ENCODE results near the gene GPC5.

Gene GPC5

DNA sequence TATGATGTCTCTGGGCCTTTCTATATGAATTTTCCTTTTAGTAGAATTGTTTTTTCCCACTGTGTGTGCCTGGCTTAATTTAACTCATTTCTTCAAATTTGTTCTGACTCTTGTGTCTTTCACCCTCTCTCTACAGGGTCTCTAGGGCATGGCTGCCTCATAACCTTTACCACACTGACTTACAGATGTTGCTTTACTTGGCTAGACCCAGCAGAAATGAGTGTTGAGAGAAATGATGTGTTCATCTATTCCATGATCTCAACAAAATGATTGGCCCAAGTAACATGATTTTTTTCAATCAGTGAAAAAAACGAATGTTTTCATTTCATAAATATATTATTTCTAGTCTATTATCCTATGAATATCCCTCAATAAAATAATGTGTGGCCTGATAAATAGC is 195.0 kb downstream of the GPC5 start:
- TF ChIP-seq, protein P1, sequence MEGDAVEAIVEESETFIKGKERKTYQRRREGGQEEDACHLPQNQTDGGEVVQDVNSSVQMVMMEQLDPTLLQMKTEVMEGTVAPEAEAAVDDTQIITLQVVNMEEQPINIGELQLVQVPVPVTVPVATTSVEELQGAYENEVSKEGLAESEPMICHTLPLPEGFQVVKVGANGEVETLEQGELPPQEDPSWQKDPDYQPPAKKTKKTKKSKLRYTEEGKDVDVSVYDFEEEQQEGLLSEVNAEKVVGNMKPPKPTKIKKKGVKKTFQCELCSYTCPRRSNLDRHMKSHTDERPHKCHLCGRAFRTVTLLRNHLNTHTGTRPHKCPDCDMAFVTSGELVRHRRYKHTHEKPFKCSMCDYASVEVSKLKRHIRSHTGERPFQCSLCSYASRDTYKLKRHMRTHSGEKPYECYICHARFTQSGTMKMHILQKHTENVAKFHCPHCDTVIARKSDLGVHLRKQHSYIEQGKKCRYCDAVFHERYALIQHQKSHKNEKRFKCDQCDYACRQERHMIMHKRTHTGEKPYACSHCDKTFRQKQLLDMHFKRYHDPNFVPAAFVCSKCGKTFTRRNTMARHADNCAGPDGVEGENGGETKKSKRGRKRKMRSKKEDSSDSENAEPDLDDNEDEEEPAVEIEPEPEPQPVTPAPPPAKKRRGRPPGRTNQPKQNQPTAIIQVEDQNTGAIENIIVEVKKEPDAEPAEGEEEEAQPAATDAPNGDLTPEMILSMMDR (conservative IDR thresholded peaks at IDR 0.05), result no peak

DNA sequence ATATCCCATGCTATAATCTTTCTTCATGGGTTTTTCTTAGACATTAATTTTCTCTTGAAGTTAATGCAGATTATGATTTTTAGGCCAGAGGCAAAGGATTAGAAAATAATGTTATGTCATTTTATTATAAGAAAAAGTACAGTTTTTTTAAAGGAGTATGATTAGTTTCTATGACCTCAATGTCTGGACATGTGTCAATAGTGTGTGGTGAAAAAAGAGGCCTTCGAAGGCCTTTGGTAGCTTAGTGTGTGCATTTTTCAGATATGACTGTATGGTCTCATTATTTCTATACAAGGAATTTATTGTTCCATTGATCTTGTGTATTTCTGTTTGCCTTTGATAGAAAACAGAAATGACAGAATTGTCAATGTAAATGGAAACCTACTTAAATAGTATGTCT is 195.6 kb downstream of the GPC5 start:
- H3K27ac ChIP-seq, result no peak overlapping the region
- TF ChIP-seq, protein P1 (conservative IDR thresholded peaks at IDR 0.05), result no peak

More for the DNA sequence above, 195.0 kb downstream of the GPC5 start:
- H3K27ac ChIP-seq, result no peak overlapping the region

DNA sequence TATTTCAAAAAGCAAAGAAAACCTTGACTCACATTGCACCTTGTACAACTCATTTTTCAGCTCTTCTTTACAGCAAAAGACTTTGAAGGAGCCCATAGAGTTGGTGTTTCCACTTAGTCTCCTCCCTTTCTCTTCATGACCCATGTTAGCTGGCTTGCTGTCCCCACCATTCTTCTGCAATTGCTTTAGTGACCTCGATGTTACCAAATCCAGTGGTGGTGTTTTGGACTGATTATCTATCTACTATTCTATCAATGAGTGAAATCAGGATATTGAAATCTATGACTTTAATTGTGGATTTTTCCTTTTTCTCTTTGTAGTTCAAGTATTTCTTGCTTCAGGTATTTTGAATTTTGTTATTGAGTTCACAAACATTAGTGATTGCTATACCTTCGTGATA is 197.3 kb downstream of the GPC5 start:
- TF ChIP-seq, protein P1 (conservative IDR thresholded peaks at IDR 0.05), result no peak

DNA sequence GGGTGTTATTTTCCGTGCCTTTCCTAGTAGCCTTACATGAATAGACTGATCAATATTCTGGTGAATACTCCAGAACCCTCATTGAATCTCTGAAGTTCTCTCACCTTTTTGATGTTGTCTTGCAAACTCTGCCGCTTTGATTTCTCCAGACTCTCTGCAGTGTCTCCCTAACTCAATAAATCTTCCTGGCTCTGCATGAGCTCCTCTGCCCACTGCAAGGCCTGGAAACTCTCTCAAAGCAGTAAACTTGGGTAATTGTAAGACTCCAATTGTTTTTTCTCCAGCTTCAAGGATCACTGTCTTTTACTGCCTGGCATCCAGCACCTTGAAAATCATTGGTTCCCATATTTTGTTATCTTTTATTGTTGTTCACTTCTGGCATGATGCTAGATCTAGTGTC is 198.4 kb downstream of the GPC5 start:
- H3K27ac ChIP-seq, result no peak overlapping the region
- TF ChIP-seq, protein P1 (conservative IDR thresholded peaks at IDR 0.05), result no peak

More for the DNA sequence above, 197.3 kb downstream of the GPC5 start:
- no peak overlapping the region for H3K27ac ChIP-seq

DNA sequence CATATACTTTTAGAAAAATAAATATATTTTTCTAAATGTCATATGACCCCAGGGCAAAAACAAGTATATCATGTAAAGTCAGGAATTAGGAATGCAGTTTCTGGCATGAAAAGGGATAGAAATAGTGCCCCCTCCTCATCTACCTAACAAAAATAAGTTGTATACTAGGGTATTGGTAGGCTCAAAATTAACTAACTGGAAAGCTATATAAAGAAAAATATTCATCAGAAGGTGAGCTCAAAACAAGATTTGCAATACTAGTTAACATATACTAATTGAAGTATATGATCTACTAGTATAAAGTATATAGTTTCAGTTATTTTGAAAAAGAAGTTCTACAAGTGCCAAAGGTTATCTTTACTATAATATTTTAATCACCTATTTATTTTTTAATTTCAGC is 200.2 kb downstream of the GPC5 start:
- TF ChIP-seq, protein P1 (conservative IDR thresholded peaks at IDR 0.05), result no peak
- H3K27ac ChIP-seq, result no peak overlapping the region

DNA sequence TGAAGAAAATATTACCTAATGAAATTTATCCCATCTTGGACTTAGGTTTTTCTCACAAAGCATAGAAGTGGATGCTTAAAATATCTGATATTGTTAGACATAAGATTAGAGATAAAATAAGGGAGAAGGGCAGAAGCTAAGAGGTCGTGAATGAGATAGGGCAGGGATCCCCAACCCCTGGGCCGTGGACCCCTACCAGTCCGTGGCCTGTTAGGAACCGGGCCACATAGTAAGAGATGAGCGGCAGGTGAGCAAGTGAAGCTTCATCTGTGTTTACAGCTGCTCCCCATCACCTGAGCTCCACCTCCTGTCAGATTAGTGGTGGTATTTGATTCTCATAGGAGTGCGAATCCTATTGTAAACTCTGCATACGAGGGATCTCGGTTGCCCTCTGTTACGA is 202.9 kb downstream of the GPC5 start:
- no peak overlapping the region for H3K27ac ChIP-seq
- TF ChIP-seq, protein P1 (conservative IDR thresholded peaks at IDR 0.05), result no peak

DNA sequence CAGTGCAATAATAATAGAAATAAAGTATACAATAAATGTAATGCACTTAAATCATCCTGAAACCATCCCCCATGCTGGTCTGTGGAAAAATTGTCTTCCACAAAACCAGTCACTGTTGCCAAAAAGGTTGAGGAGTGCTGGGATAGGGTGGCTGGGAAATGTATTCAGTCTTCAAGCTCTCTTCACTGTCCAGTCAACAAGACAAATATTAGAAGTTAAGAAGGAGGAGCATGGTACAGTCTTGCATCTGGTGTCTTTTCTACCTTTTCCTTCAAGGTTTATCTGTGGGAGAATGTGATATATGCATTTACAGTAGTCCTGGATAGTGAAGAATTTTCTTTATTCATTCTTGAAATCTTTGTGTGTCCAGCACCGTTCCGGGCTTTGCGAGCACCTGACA is 203.4 kb downstream of the GPC5 start:
- TF ChIP-seq, protein P1 (conservative IDR thresholded peaks at IDR 0.05), result no peak
- no peak overlapping the region for H3K27ac ChIP-seq

DNA sequence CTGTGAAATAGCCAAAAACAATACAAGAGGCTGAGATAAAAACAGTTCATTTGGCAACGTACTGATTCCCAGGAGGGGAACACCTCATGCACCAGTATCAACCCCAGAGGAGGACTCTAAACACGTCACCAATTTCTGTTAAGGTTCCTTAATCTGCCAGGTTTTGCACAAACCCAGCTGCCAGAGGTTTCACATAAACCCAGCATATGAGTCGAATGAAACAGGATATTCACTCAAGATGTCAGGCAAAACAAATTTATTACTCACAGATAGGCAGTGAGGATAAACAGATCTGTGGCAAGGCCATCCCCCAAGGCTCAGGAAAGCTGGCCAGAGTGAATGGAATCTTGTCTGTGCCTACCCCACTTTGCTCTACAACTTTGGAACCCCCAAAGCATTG is 210.9 kb downstream of the GPC5 start:
- H3K27ac ChIP-seq, result peak overlapping the region; percentile 29; the same call in 1 of the 2 replicates
- TF ChIP-seq, protein P1 (conservative IDR thresholded peaks at IDR 0.05), result no peak
